Stimulated activated CD8-positive, alpha-beta memory T cell treated with anti-CD3 and anti-CD28 coated beads, Interleukin-7, amount 100 ng/mL, for 4 hours (primary cell): ENCODE measurements around the gene RBM12.

ENCODE experiments used
- DNase-seq, 2 donors: peaks; one replicate each; pipeline ENCODE4 v3.0.0-alpha.2; 2020; ENCODE audit warnings: low read depth in 2 of 2

Gene RBM12

GRCh38 chr20:35653893-35654292 is 10.8 kb downstream of the RBM12 start:
- no peak for DNase-seq

- no peak for DNase-seq
These were observed 11.3 kb downstream of the RBM12 start for GRCh38 chr20:35653430-35653734.

- no peak for DNase-seq
These were observed 11.9 kb downstream of the RBM12 start for GRCh38 chr20:35652641-35653429.

GRCh38 chr20:35651958-35652357 is 12.7 kb downstream of the RBM12 start:
- DNase-seq = no peak

GRCh38 chr20:35650632-35651031 is 14.1 kb downstream of the RBM12 start:
- DNase-seq = no peak

- DNase-seq = no peak
These were observed 15.9 kb downstream of the RBM12 start for GRCh38 chr20:35648836-35649235.

- DNase-seq = no peak
These were observed 19.9 kb downstream of the RBM12 start for GRCh38 chr20:35644806-35645205.

- no peak for DNase-seq
These were observed 21.7 kb downstream of the RBM12 start for GRCh38 chr20:35643045-35643444.

- no peak for DNase-seq
These were observed 23.0 kb downstream of the RBM12 start for GRCh38 chr20:35641743-35642142.

- DNase-seq = no peak
These were observed 24.0 kb downstream of the RBM12 start for GRCh38 chr20:35640724-35641123.

GRCh38 chr20:35638751-35639150 is 25.9 kb downstream of the RBM12 start:
- DNase-seq = no peak

- no peak for DNase-seq
These were observed 27.4 kb downstream of the RBM12 start for GRCh38 chr20:35637276-35637675.

GRCh38 chr20:35636095-35636494 is 28.6 kb downstream of the RBM12 start:
- no peak for DNase-seq

GRCh38 chr20:35635652-35636051 is 29.0 kb downstream of the RBM12 start:
- DNase-seq = no peak

GRCh38 chr20:35632539-35633115 is 32.1 kb downstream of the RBM12 start:
- no peak for DNase-seq

GRCh38 chr20:35630636-35631035 is 34.1 kb downstream of the RBM12 start:
- no peak for DNase-seq

GRCh38 chr20:35629427-35630145 is 35.1 kb downstream of the RBM12 start:
- DNase-seq = no peak

GRCh38 chr20:35627121-35627520 is 37.6 kb downstream of the RBM12 start:
- no peak for DNase-seq

GRCh38 chr20:35626386-35627001 is 38.2 kb downstream of the RBM12 start:
- no peak for DNase-seq

- DNase-seq = no peak
These were observed 38.9 kb downstream of the RBM12 start for GRCh38 chr20:35625584-35626385.

- no peak for DNase-seq
These were observed 43.1 kb downstream of the RBM12 start for GRCh38 chr20:35621560-35621946.
